Naive thymus-derived CD8-positive, alpha-beta T cell (primary cell): ENCODE data around the gene CDH16. TPM values are rescaled to one million over a fixed set of nuclear protein-coding genes. Genes with fewer than 3 reads are reported as not detected.

ENCODE experiments used
- ATAC-seq, 2 donors: fragments of 150-1000 bp; cut with Tn5 transposase in 1 of 2; sonication (Bioruptor Pico), chemical (Tn5 transposase) in 1 of 2; 1 replicate in 1 of 2; 2 replicates in 1 of 2; pipeline ENCODE4 v1.10.0; 2021; ENCODE audit warnings: mild to moderate bottlenecking in 2 of 2, moderate library complexity in 2 of 2
- POLR2A ChIA-PET: fragments of 350-600 bp; sonication (Branson Sonifier 250); formaldehyde crosslinking; loops from one replicate; lab custom pipeline; 2021; ENCODE audit warnings: antibody characterized with exemption; lab: Charles Lee
- DNase-seq, 10 donors: peaks; one replicate each; pipeline versions ENCODE4 v3.0.0 to v3.0.0-alpha.2; 2020 to 2022
- H3K27ac Mint-ChIP-seq, 10 donors: one replicate each; pipeline ENCODE4 v1.8.0; 2020 to 2022; ENCODE audit warnings: mild to moderate bottlenecking in 10 of 10, mixed read lengths in 10 of 10, moderate library complexity in 4 of 10, inconsistent platforms in 1 of 10
- H3K27me3 Mint-ChIP-seq, 5 donors: one replicate each; pipeline ENCODE4 v1.8.0; 2021 to 2022; ENCODE audit warnings: mixed read lengths in 5 of 5
- H3K36me3 Mint-ChIP-seq, 3 donors: one replicate each; pipeline ENCODE4 v1.8.0; 2020 to 2022; ENCODE audit warnings: mixed read lengths in 3 of 3, mild to moderate bottlenecking in 2 of 3, inconsistent platforms in 1 of 3
- H3K4me1 Mint-ChIP-seq, 4 donors: one replicate each; pipeline ENCODE4 v1.8.0; 2021 to 2022; ENCODE audit warnings: mixed read lengths in 4 of 4
- H3K4me3 Mint-ChIP-seq, 10 donors: one replicate each; pipeline ENCODE4 v1.8.0; 2020 to 2022; ENCODE audit warnings: mild to moderate bottlenecking in 10 of 10, mixed read lengths in 10 of 10, moderate library complexity in 6 of 10, inconsistent platforms in 1 of 10
- H3K9me3 Mint-ChIP-seq, 9 donors: one replicate each; pipeline ENCODE4 v1.8.0; 2020 to 2022; ENCODE audit warnings: mixed read lengths in 9 of 9, mild to moderate bottlenecking in 3 of 9, inconsistent platforms in 1 of 9, moderate library complexity in 1 of 9
- polyA plus RNA-seq, 3 donors: library from polyadenylated mRNA; unstranded; fragments of 300-500 nt; fragmentation: Illumina TruSeq; gene quantifications; one replicate each; pipeline ENCODE4 v1.2.3, GENCODE V29; 2021
- total RNA-seq, 8 experiments: library from RNA in 2 of 8; stranded (reverse) in 2 of 8; gene quantifications; one replicate each; pipeline ENCODE4 v1.2.3 and lab custom pipeline; 2021 to 2026

CDH16 gene
- total and polyA plus RNA-seq, 5 experiments from 2014 or later, result not detected

DNA sequence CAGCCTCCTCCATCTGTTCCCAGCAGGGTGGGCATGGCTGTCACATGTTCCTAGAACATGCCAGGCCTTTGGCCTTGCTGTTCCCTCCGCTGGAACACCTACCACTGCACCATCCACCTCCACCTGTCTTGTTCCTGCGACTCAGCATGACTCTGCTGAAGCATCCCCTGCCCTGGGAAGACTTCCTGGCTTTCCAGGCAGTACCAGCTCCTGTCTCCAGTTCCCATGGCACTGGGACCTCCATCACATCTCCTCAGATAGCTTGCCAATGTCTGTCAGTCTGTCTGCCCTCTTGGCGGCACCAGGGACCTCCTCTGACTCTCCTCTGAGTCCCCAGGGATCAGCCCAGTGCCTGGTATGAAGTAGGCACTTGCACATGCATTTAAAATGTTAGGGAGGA is 22.7 kb downstream of the CDH16 start:
- ATAC-seq, result no peak
- POLR2A ChIA-PET, result no interaction called here
- Mint-ChIP-seq H3K4me3 (no peak overlapping the region), H3K27ac (no peak overlapping the region), H3K27me3 (no peaks in the 10 kb centered on the region), H3K36me3 (no peaks in the 10 kb centered on the region), H3K4me1 (peaks cover 0 to 10% (median 5%) of the 10 kb centered on the region in 4 donors), H3K9me3 (no peaks in the 10 kb centered on the region)
- no peak for DNase-seq

DNA sequence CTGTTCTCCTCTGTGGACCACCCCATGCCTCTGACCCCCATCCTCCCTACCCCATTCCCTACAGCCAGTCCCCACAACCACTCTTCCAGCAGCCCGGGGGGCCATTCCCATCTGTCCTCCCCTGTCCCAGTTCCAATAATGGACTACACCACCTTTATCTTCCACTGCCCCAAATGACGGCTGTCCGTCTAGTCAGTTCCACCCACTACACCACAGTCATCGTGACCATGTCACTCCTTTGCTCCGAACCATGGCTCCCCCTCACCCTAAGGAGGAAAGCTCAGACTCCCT is 23.1 kb downstream of the CDH16 start:
- no peaks in the 10 kb centered on the region for H3K9me3 Mint-ChIP-seq
- no peak overlapping the region for H3K27ac Mint-ChIP-seq
- no peaks in the 10 kb centered on the region for H3K36me3 Mint-ChIP-seq
- DNase-seq, result no peak
- POLR2A ChIA-PET, result no interaction called here
- H3K4me3 Mint-ChIP-seq, result no peak overlapping the region
- no peak for ATAC-seq
- peaks cover 0 to 10% (median 4%) of the 10 kb centered on the region in 4 donors for H3K4me1 Mint-ChIP-seq
- no peaks in the 10 kb centered on the region for H3K27me3 Mint-ChIP-seq

DNA sequence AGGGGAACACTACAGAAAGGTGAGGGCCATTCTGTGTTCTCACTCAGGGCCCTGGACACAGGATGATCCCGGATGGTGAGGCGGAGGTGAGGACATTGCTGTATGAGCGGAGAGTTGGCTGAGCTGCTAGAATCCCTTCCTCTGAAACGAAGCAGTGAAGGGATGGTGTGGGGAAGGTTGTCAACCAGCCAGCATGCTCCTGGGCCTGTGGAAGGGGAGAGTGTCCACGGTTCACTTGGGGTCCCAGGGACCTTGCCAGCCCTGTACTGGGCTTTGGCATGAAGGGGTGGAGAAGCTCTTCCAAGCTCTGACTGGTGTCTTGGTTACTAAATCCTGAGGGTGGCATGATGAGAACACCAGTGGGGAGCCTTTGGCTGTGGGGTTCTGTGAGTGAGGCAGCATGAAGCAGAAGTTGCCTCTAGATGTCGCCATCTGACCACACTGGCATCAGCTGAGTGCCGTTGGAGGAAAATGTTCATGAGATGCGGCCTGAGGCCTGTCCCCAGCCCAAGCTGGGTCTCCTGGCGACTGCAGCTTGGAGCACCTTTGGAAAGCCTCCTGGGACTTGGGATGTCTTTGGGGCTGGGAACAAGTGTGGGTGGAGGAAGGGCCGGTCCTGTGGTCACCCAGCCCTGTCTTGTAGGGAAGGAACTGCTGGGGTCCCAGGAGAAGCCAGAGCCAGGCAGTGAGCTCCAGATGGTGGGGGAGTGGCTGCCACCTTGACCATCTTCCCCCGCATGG is 23.6 kb downstream of the CDH16 start:
- Mint-ChIP-seq H3K4me3 (no peak overlapping the region), H3K4me1 (peaks cover 0 to 10% (median 4%) of the 10 kb centered on the region in 4 donors), H3K27me3 (no peaks in the 10 kb centered on the region), H3K9me3 (no peaks in the 10 kb centered on the region), H3K27ac (peak overlapping the region in 3 of 10 donors; percentile 20 to 76 (median 22)), H3K36me3 (no peaks in the 10 kb centered on the region)
- DNase-seq (peak in 9 of 10 donors; percentile 24 to 69 (median 46)), ATAC-seq (peak; percentile 77 to 91)
- POLR2A ChIA-PET, result no interaction called here

DNA sequence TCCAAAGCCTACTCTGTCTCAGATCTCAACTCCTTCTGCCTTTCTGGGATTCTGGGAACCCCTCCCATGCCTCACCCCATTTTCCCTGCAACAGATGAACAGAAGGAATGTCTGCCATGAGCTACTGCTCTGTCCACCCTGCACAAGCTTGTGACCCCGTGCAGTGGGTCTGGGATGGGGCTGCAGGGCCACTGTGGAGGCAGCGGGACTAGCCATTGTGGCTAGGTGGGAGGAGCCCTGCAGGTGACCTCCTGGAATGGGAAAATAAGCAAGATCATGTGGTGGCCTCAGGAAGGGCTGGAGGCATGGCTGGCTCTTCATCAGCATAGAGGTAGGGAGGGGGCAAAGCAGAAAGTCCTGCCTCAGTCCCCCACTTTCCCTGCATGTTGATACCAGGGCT is 24.6 kb downstream of the CDH16 start:
- POLR2A ChIA-PET, result no interaction called here
- peaks cover 0 to 10% (median 4%) of the 10 kb centered on the region in 4 donors for H3K4me1 Mint-ChIP-seq
- peaks cover 0 to 3% (median 0%) of the 10 kb centered on the region in 3 donors for H3K36me3 Mint-ChIP-seq
- no peaks in the 10 kb centered on the region for H3K27me3 Mint-ChIP-seq
- no peak overlapping the region for H3K4me3 Mint-ChIP-seq
- ATAC-seq (no peak), DNase-seq (no peak)
- H3K9me3 Mint-ChIP-seq, result no peaks in the 10 kb centered on the region
- H3K27ac Mint-ChIP-seq, result no peak overlapping the region

DNA sequence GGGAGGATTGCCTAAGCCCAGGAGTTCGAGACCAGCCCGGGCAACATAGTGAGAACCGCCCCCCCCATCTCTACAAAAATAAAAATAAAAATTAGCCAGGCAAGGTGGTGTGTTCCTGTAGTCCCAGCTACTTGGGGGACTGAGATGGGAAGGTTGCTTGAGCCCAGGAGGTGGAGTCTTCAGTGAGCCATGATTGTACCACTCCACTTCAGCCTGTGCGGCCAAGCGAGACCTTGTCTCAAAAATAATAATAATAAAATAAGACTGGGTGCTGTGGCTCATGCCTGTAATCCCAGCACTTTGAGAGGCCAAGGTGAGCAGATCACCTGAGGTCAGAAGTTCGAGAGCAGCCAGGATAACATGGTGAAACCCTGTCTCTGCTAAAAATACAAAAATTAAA is 26.9 kb downstream of the CDH16 start:
- no peak overlapping the region for H3K4me3 Mint-ChIP-seq
- POLR2A ChIA-PET, result no interaction called here
- H3K4me1 Mint-ChIP-seq, result peaks cover 0 to 15% (median 5%) of the 10 kb centered on the region in 4 donors
- no peak for ATAC-seq
- no peak for DNase-seq
- H3K36me3 Mint-ChIP-seq, result peaks cover 0 to 21% (median 2%) of the 10 kb centered on the region in 3 donors
- H3K9me3 Mint-ChIP-seq, result no peaks in the 10 kb centered on the region
- H3K27ac Mint-ChIP-seq, result no peak overlapping the region
- H3K27me3 Mint-ChIP-seq, result no peaks in the 10 kb centered on the region

DNA sequence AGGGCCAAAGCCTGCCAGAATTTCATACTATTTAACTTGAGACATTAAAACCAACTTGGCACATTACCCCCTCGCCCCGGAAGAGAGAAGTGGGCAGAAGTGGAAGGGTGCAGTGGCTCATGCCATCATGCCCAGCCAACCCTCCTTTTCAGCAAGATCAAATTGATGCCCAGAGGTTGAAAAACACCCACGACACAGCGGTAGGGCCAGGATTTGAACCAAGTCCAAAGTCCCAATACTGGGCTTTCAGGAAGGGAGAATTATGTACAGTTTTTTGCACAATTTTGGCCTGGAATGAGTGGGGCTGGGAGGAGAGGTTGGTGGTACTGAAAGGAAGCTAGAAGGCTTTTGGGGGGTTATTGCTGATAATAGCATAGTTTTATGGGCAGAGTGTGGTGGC is 27.3 kb downstream of the CDH16 start:
- H3K36me3 Mint-ChIP-seq, result peaks cover 0 to 24% (median 2%) of the 10 kb centered on the region in 3 donors
- POLR2A ChIA-PET, result no interaction called here
- H3K27ac Mint-ChIP-seq, result peak overlapping the region in 1 of 10 donors; percentile 57
- H3K4me3 Mint-ChIP-seq, result no peak overlapping the region
- H3K27me3 Mint-ChIP-seq, result no peaks in the 10 kb centered on the region
- peak in 1 of 10 donors; percentile 36 for DNase-seq
- H3K9me3 Mint-ChIP-seq, result no peaks in the 10 kb centered on the region
- peaks cover 0 to 19% (median 5%) of the 10 kb centered on the region in 4 donors for H3K4me1 Mint-ChIP-seq
- ATAC-seq, result no peak

DNA sequence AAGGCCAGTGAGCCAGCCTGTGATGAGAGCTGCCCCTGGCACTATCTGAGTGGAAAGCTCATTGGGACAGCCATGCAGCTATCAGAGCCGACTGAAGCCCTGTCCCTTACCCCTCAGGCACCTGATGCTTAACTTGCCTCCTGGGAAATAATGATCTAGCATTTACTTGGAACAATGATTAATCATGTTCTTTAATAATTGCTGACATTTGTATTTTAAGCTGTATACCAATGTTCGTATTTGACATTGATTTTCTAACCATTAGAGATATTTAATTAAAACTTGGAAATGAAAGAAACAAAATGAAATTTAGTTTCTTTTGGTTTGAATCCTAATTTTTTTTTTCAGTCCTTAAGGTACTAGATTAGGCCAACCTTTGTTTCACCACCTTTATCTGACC is 27.9 kb downstream of the CDH16 start:
- H3K4me1 Mint-ChIP-seq, result peaks cover 0 to 21% (median 5%) of the 10 kb centered on the region in 4 donors
- POLR2A ChIA-PET, result no interaction called here

DNA sequence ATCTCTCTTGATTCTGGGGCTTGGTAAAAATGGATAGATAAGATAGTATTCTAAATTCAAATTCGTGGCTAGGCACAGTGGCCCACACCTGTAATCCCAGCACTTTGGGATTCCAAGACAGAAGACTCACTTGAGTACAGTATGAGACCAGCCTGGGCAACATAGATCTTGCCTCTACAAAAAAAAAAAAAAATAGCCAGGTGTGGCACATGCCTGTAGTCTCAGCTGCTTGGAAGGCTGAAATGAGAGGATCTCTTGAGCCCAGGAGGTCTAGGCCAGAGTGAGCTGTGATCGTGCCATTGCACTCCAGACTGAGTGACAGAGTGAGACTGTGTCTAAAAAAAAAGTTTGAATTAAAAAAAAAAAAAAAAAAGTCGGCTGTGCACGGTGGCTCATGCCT is 29.1 kb downstream of the CDH16 start:
- H3K27ac Mint-ChIP-seq, result peak overlapping the region in 2 of 10 donors; percentile 40 to 52
- H3K4me3 Mint-ChIP-seq, result no peak overlapping the region
- DNase-seq, result no peak
- peaks cover 0 to 42% (median 2%) of the 10 kb centered on the region in 3 donors for H3K36me3 Mint-ChIP-seq
- no peaks in the 10 kb centered on the region for H3K9me3 Mint-ChIP-seq
- no peak for ATAC-seq
- H3K27me3 Mint-ChIP-seq, result no peaks in the 10 kb centered on the region
- POLR2A ChIA-PET, result interaction anchor here (0.5 to 1.4 kb wide), 2 partner anchors 9 to 328 kb away, joined by 3 to 5 read pairs; partner anchors contain the start of gene PDP2
- peaks cover 0 to 22% (median 10%) of the 10 kb centered on the region in 4 donors for H3K4me1 Mint-ChIP-seq

More for the DNA sequence above, 27.9 kb downstream of the CDH16 start:
- ATAC-seq (no peak), DNase-seq (peak in 1 of 10 donors; percentile 24)
- Mint-ChIP-seq H3K4me3 (no peak overlapping the region), H3K27ac (peak overlapping the region in 4 of 10 donors; percentile 5 to 57 (median 20)), H3K27me3 (no peaks in the 10 kb centered on the region), H3K9me3 (no peaks in the 10 kb centered on the region), H3K36me3 (peaks cover 0 to 30% (median 2%) of the 10 kb centered on the region in 3 donors)

DNA sequence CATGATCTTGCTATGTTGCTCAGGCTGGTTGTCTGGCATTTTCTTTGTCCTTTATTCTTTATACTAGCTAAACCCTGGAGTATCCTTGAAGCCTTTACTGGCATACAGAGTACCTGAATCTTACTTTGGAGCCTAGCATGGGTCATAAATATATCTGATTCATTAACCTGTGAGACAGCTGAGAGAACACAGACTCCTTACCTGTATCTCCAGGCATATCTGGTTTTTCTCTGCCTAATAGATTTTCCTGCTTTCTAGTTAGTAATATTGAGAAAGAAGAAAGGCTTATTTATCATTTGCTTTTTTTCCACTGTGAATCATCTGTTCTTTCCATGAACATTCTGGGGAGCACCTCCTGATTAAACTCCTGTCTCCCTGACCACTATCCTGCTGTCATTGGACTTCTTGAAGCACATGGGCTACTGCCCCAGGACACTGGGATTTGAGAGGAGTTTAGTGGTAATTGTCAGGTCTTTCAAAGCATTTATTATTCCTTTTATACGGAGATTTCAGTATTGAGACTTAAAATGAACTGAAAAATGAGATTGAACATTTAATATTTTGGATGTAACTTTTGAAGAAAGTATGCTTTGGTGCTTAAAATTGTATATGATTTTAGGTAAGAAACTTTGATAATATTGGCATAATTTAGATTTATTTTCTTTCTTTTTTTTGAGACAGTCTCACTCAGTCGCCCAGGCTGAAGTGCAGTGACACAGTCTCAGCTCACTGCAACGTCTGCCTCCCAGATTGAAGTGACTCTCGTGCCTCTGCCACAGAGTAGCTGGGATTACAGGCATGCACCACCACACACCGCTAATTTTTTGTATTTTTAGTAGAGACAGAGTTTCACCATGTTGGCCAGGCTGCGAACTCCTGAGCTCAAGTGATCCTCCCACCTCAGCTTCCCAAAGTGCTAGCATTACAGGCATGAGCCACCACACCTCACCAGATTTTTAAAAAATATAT is 29.8 kb downstream of the CDH16 start:
- Mint-ChIP-seq H3K36me3 (peaks cover 0 to 48% (median 4%) of the 10 kb centered on the region in 3 donors), H3K27me3 (no peaks in the 10 kb centered on the region), H3K4me3 (no peak overlapping the region), H3K9me3 (no peaks in the 10 kb centered on the region), H3K4me1 (peaks cover 0 to 25% (median 11%) of the 10 kb centered on the region in 4 donors), H3K27ac (peak overlapping the region in 2 of 10 donors; percentile 40 to 52)
- POLR2A ChIA-PET, result interaction anchor here (1.4 kb wide), 1 partner anchor 8 kb away, joined by 3 read pairs; the partner anchor contains the start of gene PDP2
- DNase-seq (peak in 1 of 10 donors; percentile 13), ATAC-seq (no peak)

DNA sequence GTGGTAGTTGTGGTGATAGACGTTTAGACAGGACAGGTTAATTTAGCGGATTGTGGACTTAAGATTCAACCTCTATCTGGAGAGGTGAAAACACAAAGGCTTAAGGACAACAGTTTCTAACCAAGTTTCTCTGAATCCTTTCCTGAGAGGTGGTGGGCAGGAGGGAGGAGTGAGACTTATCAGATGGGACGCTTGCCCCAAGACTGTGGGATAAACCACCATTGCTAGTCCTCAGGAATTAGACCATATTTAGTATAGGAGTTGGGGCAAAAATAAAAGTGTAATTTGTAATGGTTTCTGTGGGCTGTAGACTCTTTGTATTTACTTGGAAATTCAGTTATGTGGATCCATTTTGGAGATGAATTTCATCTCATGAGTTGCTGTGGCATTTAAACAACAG is 31.8 kb downstream of the CDH16 start:
- H3K4me1 Mint-ChIP-seq, result peaks cover 4 to 22% (median 9%) of the 10 kb centered on the region in 4 donors
- H3K9me3 Mint-ChIP-seq, result no peaks in the 10 kb centered on the region
- H3K27ac Mint-ChIP-seq, result no peak overlapping the region
- peaks cover 0 to 50% (median 4%) of the 10 kb centered on the region in 3 donors for H3K36me3 Mint-ChIP-seq
- POLR2A ChIA-PET, result no interaction called here
- H3K27me3 Mint-ChIP-seq, result no peaks in the 10 kb centered on the region
- no peak overlapping the region for H3K4me3 Mint-ChIP-seq
- ATAC-seq (no peak), DNase-seq (no peak)

DNA sequence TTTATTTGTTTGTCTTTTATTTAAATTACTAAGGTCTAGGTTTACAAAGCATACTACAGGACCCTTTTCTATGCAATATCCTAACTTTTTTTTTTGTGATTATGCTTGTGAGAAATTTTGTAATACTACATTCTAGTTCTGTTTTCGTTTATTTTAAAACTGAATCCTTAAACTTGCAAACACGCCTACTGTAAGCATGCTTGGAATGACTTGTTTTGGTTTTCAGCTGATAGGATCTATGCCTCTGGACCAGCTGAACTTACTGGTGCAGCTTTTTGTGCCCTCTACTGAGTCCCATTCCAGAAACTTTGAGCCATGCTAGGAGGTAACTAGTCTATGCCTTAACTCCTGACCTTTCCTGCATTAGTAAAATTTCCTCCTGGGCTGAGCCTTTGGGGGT is 32.4 kb downstream of the CDH16 start:
- H3K36me3 Mint-ChIP-seq, result peaks cover 0 to 50% (median 4%) of the 10 kb centered on the region in 3 donors
- no peaks in the 10 kb centered on the region for H3K27me3 Mint-ChIP-seq
- ATAC-seq (no peak), DNase-seq (no peak)
- no peaks in the 10 kb centered on the region for H3K9me3 Mint-ChIP-seq
- peak overlapping the region in 1 of 10 donors; percentile 49 for H3K27ac Mint-ChIP-seq
- POLR2A ChIA-PET, result interaction anchor here (0.6 kb wide), 2 partner anchors 11 to 142 kb away, joined by 3 read pairs; no protein-coding TSS in a partner anchor
- H3K4me1 Mint-ChIP-seq, result peaks cover 8 to 27% (median 11%) of the 10 kb centered on the region in 4 donors
- H3K4me3 Mint-ChIP-seq, result no peak overlapping the region

DNA sequence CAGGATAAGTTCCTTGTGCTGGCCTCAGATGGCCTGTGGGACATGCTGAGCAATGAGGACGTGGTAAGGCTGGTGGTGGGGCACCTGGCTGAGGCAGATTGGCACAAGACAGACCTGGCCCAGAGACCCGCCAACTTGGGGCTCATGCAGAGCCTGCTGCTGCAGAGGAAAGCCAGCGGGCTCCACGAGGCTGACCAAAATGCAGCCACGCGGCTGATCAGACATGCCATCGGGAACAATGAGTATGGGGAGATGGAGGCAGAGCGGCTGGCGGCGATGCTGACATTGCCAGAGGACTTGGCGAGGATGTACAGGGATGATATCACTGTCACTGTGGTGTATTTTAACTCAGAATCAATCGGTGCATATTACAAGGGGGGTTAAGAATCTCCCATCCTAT is 33.2 kb downstream of the CDH16 start:
- peaks cover 10 to 28% (median 13%) of the 10 kb centered on the region in 4 donors for H3K4me1 Mint-ChIP-seq
- H3K27ac Mint-ChIP-seq, result peak overlapping the region in 1 of 10 donors; percentile 62
- H3K9me3 Mint-ChIP-seq, result no peaks in the 10 kb centered on the region
- DNase-seq (no peak), ATAC-seq (no peak)
- peaks cover 0 to 50% (median 4%) of the 10 kb centered on the region in 3 donors for H3K36me3 Mint-ChIP-seq
- POLR2A ChIA-PET, result interaction anchor here (0.6 kb wide), 2 partner anchors 11 to 375 kb away, joined by 3 read pairs; no protein-coding TSS in a partner anchor
- no peak overlapping the region for H3K4me3 Mint-ChIP-seq
- no peaks in the 10 kb centered on the region for H3K27me3 Mint-ChIP-seq
